Fibroblast of skin of scalp (primary cell): ENCODE data around the gene CDK10.

Experiments
- DNase-seq: peaks from one replicate; pipeline ENCODE4 v3.0.0-alpha.2; 2013

The CDK10 gene

DNA sequence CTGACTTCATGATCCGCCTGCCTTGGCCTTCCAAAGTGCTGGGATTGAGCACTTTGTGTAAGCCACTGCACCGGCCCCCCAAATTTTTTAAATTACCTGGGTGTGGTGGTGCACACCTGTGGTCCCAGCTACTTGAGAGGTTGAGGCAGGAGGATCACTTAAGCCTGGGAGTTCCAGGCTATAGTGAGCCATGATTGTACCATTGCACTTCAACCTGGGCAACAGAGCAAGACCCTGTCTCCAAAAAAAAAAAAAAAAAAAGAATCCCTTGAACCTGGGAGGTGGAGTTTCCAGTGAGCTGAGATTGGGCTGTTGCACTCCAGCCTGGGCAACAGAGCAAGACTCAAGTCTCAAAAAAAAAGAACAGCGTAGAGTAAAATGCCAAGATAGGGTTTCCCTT, 50.1 kb downstream of the CDK10 start:
- DNase-seq: no peak

DNA sequence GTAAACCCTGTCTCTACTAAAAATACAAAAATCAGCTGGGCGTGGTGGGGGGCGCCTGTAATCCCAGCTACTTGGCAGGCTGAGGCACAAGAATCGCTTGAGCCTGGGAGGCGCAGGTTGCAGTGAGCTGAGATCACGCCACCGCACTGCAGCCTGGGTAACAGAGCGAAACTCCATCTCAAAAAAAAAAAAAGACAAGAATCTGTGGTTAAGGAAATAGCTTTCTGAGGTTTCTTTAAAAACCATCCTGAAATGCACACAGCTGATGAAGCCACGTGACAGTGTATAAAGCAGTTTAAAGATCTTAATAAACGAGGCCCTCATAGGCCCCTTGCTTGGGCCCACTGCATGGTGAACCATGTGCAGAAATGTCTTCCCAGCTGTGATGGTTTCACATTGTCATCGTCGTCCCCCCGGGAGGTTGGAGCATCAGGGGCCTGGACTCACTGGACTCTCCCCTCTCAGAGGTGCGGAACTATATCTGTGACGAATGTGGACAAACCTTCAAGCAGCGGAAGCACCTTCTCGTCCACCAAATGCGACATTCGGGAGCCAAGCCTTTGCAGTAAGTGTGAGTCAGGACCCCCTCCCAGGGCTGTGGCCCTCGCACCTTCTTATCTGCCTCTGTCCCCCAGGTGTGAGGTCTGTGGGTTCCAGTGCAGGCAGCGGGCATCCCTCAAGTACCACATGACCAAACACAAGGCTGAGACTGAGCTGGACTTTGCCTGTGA, 51.0 kb downstream of the CDK10 start:
- no peak for DNase-seq

- no peak for DNase-seq
Measured at GRCh38 chr16:89738072-89738377, 51.5 kb downstream of the CDK10 start.

DNA sequence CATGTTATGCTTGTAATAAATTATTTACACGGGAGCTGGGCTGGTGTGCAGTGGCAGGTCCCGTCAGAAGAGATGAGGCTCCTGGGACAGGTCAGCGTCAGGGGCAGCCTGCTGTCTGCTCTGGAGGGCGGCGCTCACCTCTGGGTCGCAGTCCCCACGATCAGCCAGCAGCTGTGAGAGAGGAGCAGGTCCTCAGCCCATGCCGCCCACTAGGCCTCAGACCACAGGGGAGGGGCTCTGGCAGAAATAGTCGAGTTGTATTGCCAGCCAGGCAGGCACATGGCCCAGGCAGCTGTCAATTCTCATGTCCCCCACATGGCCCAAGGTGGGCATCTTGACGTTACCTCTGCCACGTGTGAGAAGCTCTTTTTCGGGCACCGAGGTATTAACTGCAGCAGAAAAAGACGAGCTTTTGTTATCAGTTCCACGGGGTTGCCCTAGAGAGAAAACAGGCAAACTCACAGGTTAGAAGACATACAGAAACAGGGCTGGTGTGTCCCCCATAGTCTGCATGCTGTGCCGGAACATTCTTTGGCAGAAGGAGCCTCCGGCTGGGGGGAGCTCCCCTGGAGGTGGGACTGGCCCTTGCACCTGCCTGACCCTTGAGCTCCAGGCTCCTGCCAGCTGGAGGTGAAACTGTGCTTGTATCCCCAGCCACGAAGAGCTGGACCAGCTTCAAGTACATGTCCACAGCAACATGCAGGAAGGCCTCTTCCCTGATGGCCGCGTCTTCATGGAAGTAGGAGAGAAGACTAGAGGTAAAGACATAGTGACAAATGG, 52.2 kb downstream of the CDK10 start:
- no peak for DNase-seq

DNA sequence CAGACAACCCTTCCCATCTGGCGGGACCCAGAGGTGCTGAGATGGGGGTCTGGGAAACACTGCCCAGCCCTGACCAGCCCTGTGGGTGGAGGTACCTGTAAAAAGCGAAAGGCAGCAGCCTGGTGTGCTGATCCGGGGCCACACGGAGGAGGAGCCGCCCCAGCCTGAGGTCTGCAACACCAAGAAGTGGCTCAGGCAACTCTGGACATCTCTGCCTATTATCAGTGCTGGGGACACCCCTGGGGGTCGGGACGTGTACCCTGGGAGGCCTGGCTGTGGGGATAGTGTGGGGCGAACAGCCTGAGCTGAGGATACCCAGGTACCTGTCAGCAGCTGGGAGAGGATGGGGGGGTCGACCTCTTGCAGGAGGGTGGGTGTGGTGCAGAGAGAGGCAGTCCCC, 52.9 kb downstream of the CDK10 start:
- DNase-seq: no peak

DNA sequence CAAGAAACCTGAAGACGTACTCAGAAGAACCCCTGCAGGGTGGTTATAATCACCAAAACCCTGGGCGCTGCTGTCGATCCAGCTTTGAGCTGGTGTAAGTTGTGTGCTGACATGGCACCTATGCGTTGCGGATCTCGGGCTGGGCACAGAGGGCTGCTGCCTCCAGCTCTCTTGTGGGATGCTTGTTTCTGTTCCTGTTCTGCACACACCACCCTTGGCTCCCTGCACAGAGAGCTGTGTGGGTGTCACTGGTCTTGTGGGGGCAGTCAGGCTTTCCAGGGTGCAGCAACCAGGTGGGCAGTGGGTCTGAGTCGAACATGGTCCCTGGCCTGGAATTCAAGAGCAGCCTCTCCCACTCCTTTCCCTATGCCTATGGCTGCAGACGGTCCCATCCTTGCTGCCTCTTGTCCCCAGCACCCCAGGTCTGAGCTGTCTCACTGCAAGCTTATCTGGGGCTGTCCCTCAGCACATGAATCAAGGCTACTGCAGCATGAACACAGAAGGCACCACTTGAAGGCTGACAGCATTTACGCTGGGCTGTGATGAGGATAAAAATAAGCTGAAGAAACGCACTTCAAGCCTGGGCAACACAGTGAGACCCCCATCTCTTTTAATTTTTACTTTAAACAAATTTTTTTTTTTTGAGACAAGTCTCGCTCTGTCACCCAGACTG, 55.0 kb downstream of the CDK10 start:
- no peak for DNase-seq

- no peak for DNase-seq
Measured at GRCh38 chr16:89742948-89743347, 56.5 kb downstream of the CDK10 start.

GRCh38 chr16:89744813-89745212, 58.3 kb downstream of the CDK10 start:
- no peak for DNase-seq
